HCT116 (cell line): ENCODE data around the gene NT5C3A. TPM values are rescaled to one million over a fixed set of nuclear protein-coding genes. Genes with fewer than 3 reads are reported as not detected.
A peak's percentile ranks its signal among the peaks of the same experiment; 100 is the strongest.

Experiments
- ATAC-seq: fragments of 200-7000 bp; cut with Tn5 transposase; 2 replicates; pipeline ENCODE4 v1.9.1; 2020; ENCODE audit warnings: mild to moderate bottlenecking, moderate library complexity
- BruUV-seq: library from RNA; stranded (reverse); fragments of 400-500 nt; replicated peaks from 2 replicates; lab custom pipeline; 2021; lab: Mats Ljungman, UMichigan
- CTCF ChIA-PET: fragments of 300-600 bp; sonication (Branson Sonifier 250); formaldehyde crosslinking; loops from one replicate; lab custom pipeline; 2021; ENCODE audit warnings: antibody characterized with exemption; lab: Charles Lee
- POLR2A ChIA-PET: fragments of 300-600, 350-600 bp; sonication (Branson Sonifier 250); formaldehyde crosslinking; loops from one replicate; lab custom pipeline; 2021; ENCODE audit warnings: antibody characterized with exemption; lab: Charles Lee
- RAD21 ChIA-PET, 2 experiments: fragments of 300-600 bp; sonication (Branson Sonifier 250); formaldehyde crosslinking; loops; one replicate each; lab custom pipeline; 2023; ENCODE audit warnings: low total read pairs in 2 of 2; ENCODE audit not compliant: uncharacterized antibody in 2 of 2, unreplicated experiment in 2 of 2, low non-redundant PET in 1 of 2; lab: Charles Lee
- DNase-seq: peaks from one replicate; pipeline ENCODE4 v3.0.0-alpha.2; 2010; ENCODE audit warnings: low read depth, low spot score
- H2AFZ ChIP-seq: fragments of 200-600 bp; shearing (Covaris generic), sonication (generic); 2 replicates; pipeline ENCODE4 v1.6.1; 2017; ENCODE audit warnings: low read depth, mixed run types, mixed read lengths, antibody characterized with exemption, low read length; ENCODE audit not compliant: poor library complexity, severe bottlenecking
- H3K27ac ChIP-seq: 2 replicates; pipeline ENCODE4 v1.5.1; 2012; ENCODE audit warnings: low read depth, low read length
- H3K27me3 ChIP-seq: fragments of 200-600 bp; sonication (generic); 2 replicates; pipeline ENCODE4 v1.6.1; 2016; ENCODE audit warnings: mixed run types, low read length, mixed read lengths; ENCODE audit not compliant: insufficient read depth
- H3K36me3 ChIP-seq, 2 experiments: fragments of 200-500 bp in 1 of 2; fragments of 200-600 bp in 1 of 2; sonication (Bioruptor generic) in 1 of 2; sonication (generic) in 1 of 2; 2 replicates each; pipeline versions ENCODE4 v1.5.1 to v1.6.1; 2014 to 2016; ENCODE audit warnings: low read length in 2 of 2, inconsistent platforms in 1 of 2, mixed read lengths in 1 of 2, mixed run types in 1 of 2; ENCODE audit not compliant: insufficient read depth in 2 of 2, control insufficient read depth in 1 of 2
- H3K4me1 ChIP-seq, 2 experiments: fragments of 200-600 bp in 1 of 2; sonication (generic) in 1 of 2; 2 replicates each; pipeline versions ENCODE4 v1.5.1 to v1.6.1; 2012 to 2017; ENCODE audit warnings: low read length in 2 of 2, inconsistent platforms in 1 of 2, mild to moderate bottlenecking in 1 of 2, mixed read lengths in 1 of 2, mixed run types in 1 of 2, moderate library complexity in 1 of 2; ENCODE audit not compliant: insufficient read depth in 2 of 2, control insufficient read depth in 1 of 2
- H3K4me2 ChIP-seq: fragments of 200-600 bp; sonication (generic); 2 replicates; pipeline ENCODE4 v1.6.1; 2017; ENCODE audit warnings: mixed run types, low read length, mixed read lengths
- H3K4me3 ChIP-seq, 2 experiments: fragments of 200-600 bp in 1 of 2; sonication (generic) in 1 of 2; replicated peaks in 1 of 2; 2 replicates each; pipeline ENCODE4 v1.5.1; 2011 to 2016; ENCODE audit warnings: low read length in 2 of 2, control low read depth in 1 of 2, low read depth in 1 of 2, mild to moderate bottlenecking in 1 of 2, mixed read lengths in 1 of 2, mixed run types in 1 of 2
- H3K79me2 ChIP-seq: fragments of 200-600 bp; sonication (generic); 2 replicates; pipeline ENCODE4 v1.6.1; 2017; ENCODE audit warnings: mild to moderate bottlenecking, mixed run types, low read length, moderate library complexity, mixed read lengths; ENCODE audit not compliant: insufficient read depth
- H3K9ac ChIP-seq: fragments of 200-600 bp; sonication (generic); 2 replicates; pipeline ENCODE4 v1.6.1; 2016; ENCODE audit warnings: low read length, mixed read lengths
- H3K9me2 ChIP-seq: fragments of 200-600 bp; sonication (generic), shearing (Covaris generic); 2 replicates; pipeline ENCODE4 v1.6.1; 2017; ENCODE audit warnings: mixed run types, mild to moderate bottlenecking, moderate library complexity; ENCODE audit not compliant: insufficient read depth
- H3K9me3 ChIP-seq, 2 experiments: fragments of 200-500 bp in 1 of 2; fragments of 200-600 bp in 1 of 2; sonication (Bioruptor generic) in 1 of 2; sonication (generic) in 1 of 2; 2 replicates each; pipeline ENCODE4 v1.6.1; 2014 to 2017; ENCODE audit warnings: low read length in 2 of 2, mixed read lengths in 2 of 2, inconsistent platforms in 1 of 2, low read depth in 1 of 2, mild to moderate bottlenecking in 1 of 2, mixed run types in 1 of 2, moderate library complexity in 1 of 2; ENCODE audit not compliant: control insufficient read depth in 1 of 2, insufficient read depth in 1 of 2
- H4K20me1 ChIP-seq: fragments of 200-600 bp; sonication (generic), shearing (Covaris generic); 2 replicates; pipeline ENCODE4 v1.6.1; 2017; ENCODE audit warnings: mixed run types, mild to moderate bottlenecking, moderate library complexity; ENCODE audit not compliant: insufficient read depth
- CBX3 ChIP-seq: IDR thresholded peaks from 2 replicates; pipeline ENCODE4 v1.6.1; 2012; ENCODE audit warnings: low read depth
- EZH2phosphoT487 ChIP-seq: fragments of 200-600 bp; IDR thresholded peaks from 2 replicates; pipeline ENCODE4 v1.6.1; 2018; ENCODE audit warnings: antibody characterized with exemption, borderline replicate concordance
- FOSL1 ChIP-seq: IDR thresholded peaks from 2 replicates; pipeline ENCODE4 v1.6.1; 2012; ENCODE audit warnings: low read depth
- RAD21 ChIP-seq: IDR thresholded peaks from 2 replicates; pipeline ENCODE4 v1.6.1; 2012; ENCODE audit warnings: low read depth, mild to moderate bottlenecking
- ZNF274 ChIP-seq: fragments of 200-500 bp; sonication (Bioruptor generic); IDR thresholded peaks from 2 replicates; pipeline ENCODE4 v1.6.1; 2014; ENCODE audit warnings: mild to moderate bottlenecking, low read depth, low read length, inconsistent platforms
- intact Hi-C: fragments of 100-400 bp; cut with micrococcal nuclease; formaldehyde crosslinking; loops from 2 replicates; pipeline ENCODE4 v1.10.0; 2022
- total RNA-seq: library from RNA; stranded (reverse); gene quantifications from one replicate; pipeline ENCODE4 v1.2.1, GENCODE V29; 2021; ENCODE audit not compliant: unreplicated experiment
- TF ChIP-seq, protein P1 (sequence below): IDR thresholded peaks from 2 replicates; pipeline ENCODE4 v1.6.1; 2012; ENCODE audit warnings: low read depth
- TF ChIP-seq, protein P2 (sequence below), 3 experiments: fragments of 200-600 bp in 1 of 3; sonication (generic) in 1 of 3; IDR thresholded peaks in 2 of 3; conservative IDR thresholded peaks in 1 of 3; 2 replicates each; pipeline ENCODE4 v1.5.1; 2012 to 2017; ENCODE audit warnings: low read depth in 2 of 3, low read length in 2 of 3, antibody characterized with exemption in 1 of 3, borderline replicate concordance in 1 of 3, control low read depth in 1 of 3, mild to moderate bottlenecking in 1 of 3, mixed read lengths in 1 of 3, mixed run types in 1 of 3, moderate library complexity in 1 of 3; ENCODE audit not compliant: insufficient read depth in 1 of 3

Gene NT5C3A
- total RNA-seq, 1 experiment from 2014 or later, result 32.5 TPM

DNA sequence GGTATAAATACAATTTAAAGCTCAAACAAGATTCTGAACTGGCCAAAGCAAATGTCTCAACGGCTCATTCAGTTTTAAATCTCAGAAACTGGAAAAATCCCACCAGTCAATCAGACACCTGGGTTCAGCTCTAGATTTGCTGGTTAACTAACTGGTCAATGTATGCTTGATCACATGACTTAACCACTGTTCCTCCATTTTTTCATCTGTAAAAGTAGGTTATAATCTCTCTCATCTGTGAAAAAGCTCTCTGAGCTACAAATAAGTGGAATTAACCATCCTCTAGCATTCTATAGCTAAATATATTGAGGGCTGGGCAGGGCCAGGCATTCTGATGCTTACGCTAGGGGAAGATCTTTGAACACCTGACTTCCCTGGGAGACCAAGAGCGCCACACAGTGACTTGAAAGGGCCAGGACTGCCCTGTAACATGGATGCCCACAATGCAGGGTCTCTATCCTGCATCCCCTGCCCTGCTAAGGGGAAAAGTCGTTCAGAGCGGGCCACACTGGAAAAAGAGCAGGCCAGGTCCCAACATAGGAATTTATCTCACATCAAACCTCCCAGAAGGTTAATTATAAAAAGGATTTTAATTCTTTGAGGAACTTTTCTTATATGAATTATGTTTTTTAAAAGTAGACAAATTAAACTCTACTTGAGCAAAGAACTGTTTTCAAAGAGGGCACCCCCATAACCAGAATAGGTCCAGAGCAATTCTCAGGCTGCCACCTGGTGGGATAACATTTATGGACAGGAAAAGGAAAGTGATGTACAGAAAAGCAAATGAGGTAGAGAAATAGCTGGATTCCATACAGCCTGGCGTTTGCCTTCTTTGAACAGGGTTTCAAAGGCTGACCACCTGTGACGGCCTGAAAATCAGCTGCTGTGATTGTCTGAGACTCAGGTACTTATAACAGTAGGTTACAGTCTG is 44.8 kb upstream of the NT5C3A start:
- Histone ChIP-seq H3K36me3 (peaks cover 6 to 7% of the 10 kb centered on the region in 2 experiments; a peak in 1 of 4 replicates), H2AFZ (no peak overlapping the region), H3K9ac (peak overlapping the region; percentile 80), H3K4me1 (peaks cover 4 to 24% of the 10 kb centered on the region in 2 experiments; a peak in 3 of 4 replicates), H4K20me1 (peaks cover 8% of the 10 kb centered on the region; the same call in 1 of the 2 replicates), H3K4me2 (peak overlapping the region; percentile 94), H3K79me2 (peaks cover 67% of the 10 kb centered on the region), H3K27me3 (no peaks in the 10 kb centered on the region), H3K27ac (no peak overlapping the region; the same call in 1 of the 2 replicates), H3K9me3 (no peaks in the 10 kb centered on the region), H3K4me3 (peak overlapping the region; percentile 79 to 90), H3K9me2 (no peaks in the 10 kb centered on the region)
- no TSS peak for BruUV-seq
- DNase-seq, result no peak
- CTCF ChIA-PET, result interaction anchor here (0.7 to 3.8 kb wide), 13 partner anchors 45 to 616 kb away, joined by 3 to 28 read pairs (median 4); partner anchors contain the start of genes FKBP9 and NT5C3A
- intact Hi-C loops, result loop anchor here (1.0 to 10.0 kb wide), 8 partner anchors 45 to 603 kb away; partner anchors contain the start of genes KBTBD2 and NT5C3A
- RAD21 ChIA-PET, result interaction anchor here (1.4 to 1.8 kb wide), 2 partner anchors 10 to 261 kb away, joined by 3 read pairs; no protein-coding TSS in a partner anchor
- POLR2A ChIA-PET, result no interaction called here
- TF ChIP-seq, protein P1, sequence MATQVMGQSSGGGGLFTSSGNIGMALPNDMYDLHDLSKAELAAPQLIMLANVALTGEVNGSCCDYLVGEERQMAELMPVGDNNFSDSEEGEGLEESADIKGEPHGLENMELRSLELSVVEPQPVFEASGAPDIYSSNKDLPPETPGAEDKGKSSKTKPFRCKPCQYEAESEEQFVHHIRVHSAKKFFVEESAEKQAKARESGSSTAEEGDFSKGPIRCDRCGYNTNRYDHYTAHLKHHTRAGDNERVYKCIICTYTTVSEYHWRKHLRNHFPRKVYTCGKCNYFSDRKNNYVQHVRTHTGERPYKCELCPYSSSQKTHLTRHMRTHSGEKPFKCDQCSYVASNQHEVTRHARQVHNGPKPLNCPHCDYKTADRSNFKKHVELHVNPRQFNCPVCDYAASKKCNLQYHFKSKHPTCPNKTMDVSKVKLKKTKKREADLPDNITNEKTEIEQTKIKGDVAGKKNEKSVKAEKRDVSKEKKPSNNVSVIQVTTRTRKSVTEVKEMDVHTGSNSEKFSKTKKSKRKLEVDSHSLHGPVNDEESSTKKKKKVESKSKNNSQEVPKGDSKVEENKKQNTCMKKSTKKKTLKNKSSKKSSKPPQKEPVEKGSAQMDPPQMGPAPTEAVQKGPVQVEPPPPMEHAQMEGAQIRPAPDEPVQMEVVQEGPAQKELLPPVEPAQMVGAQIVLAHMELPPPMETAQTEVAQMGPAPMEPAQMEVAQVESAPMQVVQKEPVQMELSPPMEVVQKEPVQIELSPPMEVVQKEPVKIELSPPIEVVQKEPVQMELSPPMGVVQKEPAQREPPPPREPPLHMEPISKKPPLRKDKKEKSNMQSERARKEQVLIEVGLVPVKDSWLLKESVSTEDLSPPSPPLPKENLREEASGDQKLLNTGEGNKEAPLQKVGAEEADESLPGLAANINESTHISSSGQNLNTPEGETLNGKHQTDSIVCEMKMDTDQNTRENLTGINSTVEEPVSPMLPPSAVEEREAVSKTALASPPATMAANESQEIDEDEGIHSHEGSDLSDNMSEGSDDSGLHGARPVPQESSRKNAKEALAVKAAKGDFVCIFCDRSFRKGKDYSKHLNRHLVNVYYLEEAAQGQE, result no peak
- no peak for TF ChIP-seq FOSL1
- TF ChIP-seq CBX3, result 0 out of 2 replicates have a peak, but pooled peaks have one; percentile 9
- peak; percentile 64 for TF ChIP-seq RAD21
- no peak for TF ChIP-seq ZNF274
- TF ChIP-seq, protein P2, sequence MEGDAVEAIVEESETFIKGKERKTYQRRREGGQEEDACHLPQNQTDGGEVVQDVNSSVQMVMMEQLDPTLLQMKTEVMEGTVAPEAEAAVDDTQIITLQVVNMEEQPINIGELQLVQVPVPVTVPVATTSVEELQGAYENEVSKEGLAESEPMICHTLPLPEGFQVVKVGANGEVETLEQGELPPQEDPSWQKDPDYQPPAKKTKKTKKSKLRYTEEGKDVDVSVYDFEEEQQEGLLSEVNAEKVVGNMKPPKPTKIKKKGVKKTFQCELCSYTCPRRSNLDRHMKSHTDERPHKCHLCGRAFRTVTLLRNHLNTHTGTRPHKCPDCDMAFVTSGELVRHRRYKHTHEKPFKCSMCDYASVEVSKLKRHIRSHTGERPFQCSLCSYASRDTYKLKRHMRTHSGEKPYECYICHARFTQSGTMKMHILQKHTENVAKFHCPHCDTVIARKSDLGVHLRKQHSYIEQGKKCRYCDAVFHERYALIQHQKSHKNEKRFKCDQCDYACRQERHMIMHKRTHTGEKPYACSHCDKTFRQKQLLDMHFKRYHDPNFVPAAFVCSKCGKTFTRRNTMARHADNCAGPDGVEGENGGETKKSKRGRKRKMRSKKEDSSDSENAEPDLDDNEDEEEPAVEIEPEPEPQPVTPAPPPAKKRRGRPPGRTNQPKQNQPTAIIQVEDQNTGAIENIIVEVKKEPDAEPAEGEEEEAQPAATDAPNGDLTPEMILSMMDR (IDR thresholded peaks at IDR 0.05 in 2 of 3, conservative IDR thresholded peaks at IDR 0.05 in 1 of 3; ENCODE audit: borderline replicate concordance in 1 of 3, insufficient read depth in 1 of 3, low read depth in 2 of 3, low read length in 2 of 3), result peak in 2 of 3 experiments; percentile 52 to 80; a peak in 3 of 6 replicates
- TF ChIP-seq EZH2phosphoT487, result no peak
- peak; percentile 21 for ATAC-seq
